Hepatocyte (in vitro differentiated cells): ENCODE data around the gene SEMA3D. TPM values are rescaled to one million over a fixed set of nuclear protein-coding genes. Genes with fewer than 3 reads are reported as not detected.
A peak's percentile ranks its signal among the peaks of the same experiment; 100 is the strongest.

Experiments used
- DNase-seq: peaks from one replicate; pipeline ENCODE4 v3.0.0-alpha.2; 2016; ENCODE audit warnings: low spot score
- H2AFZ ChIP-seq: fragments of 200-600 bp; sonication (generic); 2 replicates; pipeline ENCODE4 v1.6.0; 2016; ENCODE audit warnings: antibody characterized with exemption, mild to moderate bottlenecking
- H3K27ac ChIP-seq: fragments of 200-600 bp; sonication (generic); 2 replicates; pipeline ENCODE4 v1.5.1; 2016; ENCODE audit warnings: mild to moderate bottlenecking
- H3K27me3 ChIP-seq: fragments of 200-600 bp; sonication (generic); 2 replicates; pipeline ENCODE4 v1.6.1; 2016
- H3K36me3 ChIP-seq: fragments of 200-600 bp; sonication (generic); replicated peaks from 2 replicates; pipeline ENCODE4 v1.5.1; 2016; ENCODE audit warnings: low read depth; ENCODE audit not compliant: insufficient read depth
- H3K4me1 ChIP-seq: fragments of 200-600 bp; sonication (generic); 2 replicates; pipeline ENCODE4 v1.5.1; 2016; ENCODE audit warnings: mild to moderate bottlenecking, moderate library complexity; ENCODE audit not compliant: insufficient read depth
- H3K4me2 ChIP-seq: fragments of 200-600 bp; sonication (generic); 2 replicates; pipeline ENCODE4 v1.6.0; 2016
- H3K4me3 ChIP-seq: fragments of 200-600 bp; sonication (generic); 2 replicates; pipeline ENCODE4 v1.5.1; 2016; ENCODE audit warnings: mild to moderate bottlenecking
- H3K79me2 ChIP-seq: fragments of 200-600 bp; sonication (generic); 2 replicates; pipeline ENCODE4 v1.6.0; 2017; ENCODE audit warnings: mild to moderate bottlenecking
- H3K9me2 ChIP-seq: fragments of 200-600 bp; sonication (generic); replicated peaks from 2 replicates; pipeline ENCODE4 v1.6.0; 2017; ENCODE audit warnings: mild to moderate bottlenecking; ENCODE audit not compliant: insufficient read depth
- H3K9me3 ChIP-seq: fragments of 200-600 bp; sonication (generic); 2 replicates; pipeline ENCODE4 v1.5.1; 2016; ENCODE audit warnings: low read depth, mild to moderate bottlenecking
- H4K20me1 ChIP-seq: fragments of 200-600 bp; sonication (generic); 2 replicates; pipeline ENCODE4 v1.6.0; 2016; ENCODE audit warnings: mild to moderate bottlenecking; ENCODE audit not compliant: insufficient read depth, poor library complexity, severe bottlenecking
- CTCF ChIP-seq: fragments of 200-600 bp; sonication (generic); IDR thresholded peaks from 2 replicates; pipeline ENCODE4 v1.5.1; 2016; ENCODE audit warnings: antibody characterized with exemption, mild to moderate bottlenecking; ENCODE audit not compliant: poor library complexity
- EZH2 ChIP-seq: fragments of 200-600 bp; sonication (generic); IDR thresholded peaks from 2 replicates; pipeline ENCODE4 v1.6.1; 2016; ENCODE audit warnings: antibody characterized with exemption, mild to moderate bottlenecking, borderline replicate concordance
- EZH2phosphoT487 ChIP-seq: fragments of 200-600 bp; sonication (generic); IDR thresholded peaks from one replicate; pipeline ENCODE4 v1.6.1; 2018; ENCODE audit warnings: antibody characterized with exemption, mild to moderate bottlenecking, low read depth, moderate library complexity; ENCODE audit not compliant: unreplicated experiment, severe bottlenecking
- WGBS: methylation state at CpG from one replicate; pipeline ENCODE4 v1.1.6; 2016; ENCODE audit warnings: low lambda C conversion rate; ENCODE audit errors: missing lambda C conversion rate; 5-methylcytosine and 5-hydroxymethylcytosine counted together
- polyA plus RNA-seq: library from polyadenylated mRNA; unstranded; fragments of >200 nt; fragmentation: Nextera tagmentation; extraction: Ambion mirVana; gene quantifications from 2 replicates; pipeline ENCODE4 v1.2.1, GENCODE V29; 2016
- total RNA-seq: library from RNA; depleted of rRNA; stranded (reverse); fragments of >200 nt; gene quantifications from 2 replicates; pipeline ENCODE4 v1.2.3, GENCODE V29; 2014

The SEMA3D gene
- total RNA-seq (44.9 and 49.8 TPM in 2 replicates), polyA plus RNA-seq (15.1 and 18.7 TPM in 2 replicates)

GRCh38 chr7:85186521-85187241 is at the start of gene SEMA3D:
Gene SEMA3D, minus strand, starts transcription at chr7:85187056. Its CDS starts 65,165 bp downstream, at chr7:85121891.
- Histone ChIP-seq H3K27ac (peak within 1 kb of the TSS; percentile 94), H3K4me1 (no peaks in the 10 kb centered on the region), H3K27me3 (no peaks in the 10 kb centered on the region), H3K36me3 (no peaks in the 10 kb centered on the region), H3K9me2 (no peaks in the 10 kb centered on the region), H3K9me3 (no peaks in the 10 kb centered on the region), H2AFZ (peak within 1 kb of the TSS; percentile 96), H3K4me2 (peak within 1 kb of the TSS; percentile 86), H3K79me2 (peaks cover 32% of the 10 kb centered on the region), H3K4me3 (peak within 1 kb of the TSS; percentile 78), H4K20me1 (no peaks in the 10 kb centered on the region)
- WGBS: 2% methylated on average over 45 of the region's 45 CpGs
- DNase-seq: peak; percentile 92
- TF ChIP-seq EZH2phosphoT487: no peak
- TF ChIP-seq EZH2: no peak
- TF ChIP-seq CTCF: peak; percentile 96

- Histone ChIP-seq H3K27ac (no peak overlapping the region), H3K27me3 (no peaks in the 10 kb centered on the region), H3K79me2 (no peaks in the 10 kb centered on the region), H3K9me3 (no peaks in the 10 kb centered on the region), H2AFZ (no peak overlapping the region), H3K4me3 (no peak overlapping the region), H3K9me2 (no peaks in the 10 kb centered on the region), H3K36me3 (no peaks in the 10 kb centered on the region), H3K4me1 (no peaks in the 10 kb centered on the region), H3K4me2 (no peak overlapping the region), H4K20me1 (no peaks in the 10 kb centered on the region)
- peak; percentile 10 for DNase-seq
- WGBS: 47% methylated on average over 3 of the region's 3 CpGs
- TF ChIP-seq CTCF: no peak
- TF ChIP-seq EZH2: no peak
- TF ChIP-seq EZH2phosphoT487: no peak
Observed at GRCh38 chr7:85234730-85235129, 47.9 kb upstream of the SEMA3D start.

DNA sequence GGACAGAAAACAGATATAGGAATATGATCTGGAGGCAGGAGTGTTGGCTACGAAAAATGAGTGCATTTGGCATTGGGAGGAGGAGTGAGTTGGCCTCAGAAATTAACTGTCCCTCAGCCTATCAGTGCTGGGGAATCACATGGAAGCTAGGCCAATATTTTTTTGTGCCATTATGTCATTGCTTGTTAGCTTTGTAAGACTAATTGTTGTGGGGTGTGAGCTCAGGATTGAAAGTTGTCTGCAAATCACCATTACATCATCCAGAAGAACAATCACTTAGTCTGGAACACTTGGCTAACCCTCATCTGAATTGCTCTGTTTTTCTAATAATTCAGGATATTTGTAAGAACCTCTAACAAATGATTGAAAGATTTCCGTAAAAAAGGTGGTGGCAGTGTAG is 45.2 kb upstream of the SEMA3D start:
- H3K27ac ChIP-seq: no peak overlapping the region
- no peak for DNase-seq
- no peaks in the 10 kb centered on the region for H3K79me2 ChIP-seq
- no peak overlapping the region for H3K4me3 ChIP-seq
- no peaks in the 10 kb centered on the region for H3K9me3 ChIP-seq
- WGBS: 100% methylated on average over 2 of the region's 2 CpGs
- no peaks in the 10 kb centered on the region for H3K4me1 ChIP-seq
- H3K9me2 ChIP-seq: no peaks in the 10 kb centered on the region
- no peaks in the 10 kb centered on the region for H4K20me1 ChIP-seq
- no peak overlapping the region for H2AFZ ChIP-seq
- H3K4me2 ChIP-seq: no peak overlapping the region
- no peaks in the 10 kb centered on the region for H3K36me3 ChIP-seq
- TF ChIP-seq EZH2 (no peak), EZH2phosphoT487 (no peak), CTCF (no peak)
- H3K27me3 ChIP-seq: no peaks in the 10 kb centered on the region
